Neuronal stem cell (in vitro differentiated cells): ENCODE data around the gene ITGB6.

ENCODE experiments used
- DNase-seq: peaks from one replicate; pipeline ENCODE4 v3.0.0-alpha.2; 2013; ENCODE audit warnings: low spot score
- H2AFZ ChIP-seq: one replicate; pipeline ENCODE4 v1.6.1; 2013; ENCODE audit warnings: mild to moderate bottlenecking, low read length, inconsistent platforms
- H2AK5ac ChIP-seq: 2 replicates; pipeline ENCODE4 v1.6.1; 2013; ENCODE audit warnings: low read depth, mild to moderate bottlenecking, inconsistent platforms, low read length, moderate library complexity, mixed read lengths
- H2BK120ac ChIP-seq: 2 replicates; pipeline ENCODE4 v1.6.1; 2013; ENCODE audit warnings: low read depth, mild to moderate bottlenecking, inconsistent platforms, low read length, moderate library complexity, mixed read lengths
- H2BK12ac ChIP-seq: one replicate; pipeline ENCODE4 v1.6.1; 2013; ENCODE audit warnings: low read length, inconsistent platforms
- H2BK15ac ChIP-seq: 2 replicates; pipeline ENCODE4 v1.6.1; 2013; ENCODE audit warnings: mild to moderate bottlenecking, low read length, inconsistent platforms, mixed read lengths
- H2BK5ac ChIP-seq: one replicate; pipeline ENCODE4 v1.6.1; 2013; ENCODE audit warnings: inconsistent platforms, mild to moderate bottlenecking, low read length, moderate library complexity
- H3K14ac ChIP-seq: one replicate; pipeline ENCODE4 v1.6.1; 2013; ENCODE audit warnings: low read length, inconsistent platforms
- H3K18ac ChIP-seq: 2 replicates; pipeline ENCODE4 v1.6.1; 2013; ENCODE audit warnings: low read length, inconsistent platforms
- H3K23ac ChIP-seq: 2 replicates; pipeline ENCODE4 v1.6.1; 2013; ENCODE audit warnings: low read depth, mild to moderate bottlenecking, mixed read lengths, low read length, inconsistent platforms; ENCODE audit not compliant: poor library complexity
- H3K27ac ChIP-seq: replicated peaks from 3 replicates; pipeline ENCODE4 v1.5.1; 2013; ENCODE audit warnings: low read length, inconsistent platforms
- H3K27me3 ChIP-seq, 3 experiments: 2 replicates each; pipeline ENCODE4 v1.6.1; 2013; ENCODE audit warnings: low read length in 3 of 3, mild to moderate bottlenecking in 2 of 3, inconsistent platforms in 1 of 3, low read depth in 1 of 3, mixed read lengths in 1 of 3, moderate library complexity in 1 of 3; ENCODE audit not compliant: control insufficient read depth in 3 of 3, insufficient read depth in 3 of 3
- H3K36me3 ChIP-seq, 2 donors: replicated peaks in 1 of 2; 2 replicates each; pipeline ENCODE4 v1.6.1; 2013; ENCODE audit warnings: low read length in 2 of 2; ENCODE audit not compliant: control insufficient read depth in 2 of 2, insufficient read depth in 2 of 2
- H3K4ac ChIP-seq: 2 replicates; pipeline ENCODE4 v1.6.1; 2013; ENCODE audit warnings: inconsistent platforms, mild to moderate bottlenecking, low read length, moderate library complexity
- H3K4me1 ChIP-seq, 2 donors: 1 replicate in 1 of 2; 2 replicates in 1 of 2; pipeline ENCODE4 v1.6.1; 2013; ENCODE audit warnings: low read length in 2 of 2, low read depth in 1 of 2; ENCODE audit not compliant: control insufficient read depth in 2 of 2, insufficient read depth in 1 of 2
- H3K4me2 ChIP-seq: one replicate; pipeline ENCODE4 v1.6.1; 2013; ENCODE audit warnings: mild to moderate bottlenecking, low read length, inconsistent platforms; ENCODE audit not compliant: insufficient read depth, poor library complexity, severe bottlenecking
- H3K4me3 ChIP-seq, 2 donors: 2 replicates each; pipeline ENCODE4 v1.5.1; 2013; ENCODE audit warnings: low read length in 2 of 2, mild to moderate bottlenecking in 2 of 2, inconsistent platforms in 1 of 2, moderate library complexity in 1 of 2
- H3K79me1 ChIP-seq: one replicate; pipeline ENCODE4 v1.6.1; 2013; ENCODE audit warnings: low read depth, mild to moderate bottlenecking, inconsistent platforms, low read length, moderate library complexity
- H3K9ac ChIP-seq: one replicate; pipeline ENCODE4 v1.6.1; 2013; ENCODE audit warnings: mild to moderate bottlenecking, low read depth, low read length, inconsistent platforms; ENCODE audit not compliant: poor library complexity
- H3K9me3 ChIP-seq, 2 donors: replicated peaks in 1 of 2; 2 replicates each; pipeline versions ENCODE3 to v1.6.1; 2013; ENCODE audit warnings: low read length in 2 of 2, mild to moderate bottlenecking in 2 of 2, inconsistent platforms in 1 of 2, low read depth in 1 of 2, mixed read lengths in 1 of 2, moderate library complexity in 1 of 2; ENCODE audit not compliant: control insufficient read depth in 2 of 2, insufficient read depth in 1 of 2
- H4K8ac ChIP-seq: one replicate; pipeline ENCODE4 v1.6.1; 2013; ENCODE audit warnings: low read depth, mild to moderate bottlenecking, inconsistent platforms, low read length, moderate library complexity
- H4K91ac ChIP-seq: one replicate; pipeline ENCODE4 v1.6.1; 2013; ENCODE audit warnings: low read length, low read depth, mild to moderate bottlenecking, inconsistent platforms; ENCODE audit not compliant: poor library complexity
- WGBS, 2 donors: extraction: QIAGEN DNeasy Blood & Tissue Kit; methylation state at CpG; one replicate each; pipeline ENCODE4 v1.1.7; 2013; ENCODE audit warnings: missing lambda C conversion rate in 2 of 2, mixed read lengths in 1 of 2; ENCODE audit not compliant: insufficient read length in 2 of 2, insufficient replicate concordance in 1 of 2; ENCODE audit errors: extremely low coverage in 2 of 2; 5-methylcytosine and 5-hydroxymethylcytosine counted together

ITGB6 gene

GRCh38 chr2:160061944-160062291, 138.2 kb downstream of the ITGB6 start:
- H3K27me3 ChIP-seq, result peaks cover 0 to 48% (median 20%) of the 10 kb centered on the region in 3 experiments
- no peak for DNase-seq
- peak overlapping the region; percentile 88 for H3K4me2 ChIP-seq
- peak overlapping the region; percentile 67 for H3K23ac ChIP-seq
- peak overlapping the region; percentile 82 for H3K14ac ChIP-seq
- H3K4ac ChIP-seq, result no peak overlapping the region
- no peaks in the 10 kb centered on the region for H3K36me3 ChIP-seq
- H3K4me3 ChIP-seq, result peak overlapping the region; percentile 36 to 84
- H2BK120ac ChIP-seq, result no peak overlapping the region
- peaks cover 0 to 1% of the 10 kb centered on the region in 2 donors for H3K9me3 ChIP-seq
- H3K4me1 ChIP-seq, result peaks cover 0 to 10% of the 10 kb centered on the region in 2 donors
- peak overlapping the region; percentile 78 for H3K9ac ChIP-seq
- peak overlapping the region; percentile 76 for H2BK15ac ChIP-seq
- peak overlapping the region; percentile 94 for H2AFZ ChIP-seq
- no peak overlapping the region for H4K8ac ChIP-seq
- no peak overlapping the region for H2BK12ac ChIP-seq
- H3K18ac ChIP-seq, result peak overlapping the region; percentile 92
- WGBS, 2 donors, result no CpG with 5 or more reads among the region's 27 CpGs
- no peak overlapping the region for H4K91ac ChIP-seq
- no peaks in the 10 kb centered on the region for H3K79me1 ChIP-seq
- H2BK5ac ChIP-seq, result no peak overlapping the region
- no peak overlapping the region for H3K27ac ChIP-seq
- H2AK5ac ChIP-seq, result peak overlapping the region; percentile 22

- no peak overlapping the region for H2BK5ac ChIP-seq
- peaks cover 0 to 1% of the 10 kb centered on the region in 2 donors for H3K9me3 ChIP-seq
- H2AK5ac ChIP-seq, result peak overlapping the region; percentile 14
- no CpG with 5 or more reads among the region's 18 CpGs for WGBS, 2 donors
- H3K4me2 ChIP-seq, result peak overlapping the region; percentile 88
- no peak overlapping the region for H3K9ac ChIP-seq
- no peak overlapping the region for H3K27ac ChIP-seq
- H2BK15ac ChIP-seq, result no peak overlapping the region
- peaks cover 0 to 10% of the 10 kb centered on the region in 2 donors for H3K4me1 ChIP-seq
- H3K23ac ChIP-seq, result no peak overlapping the region
- H3K36me3 ChIP-seq, result no peaks in the 10 kb centered on the region
- H2AFZ ChIP-seq, result peak overlapping the region; percentile 94
- no peak for DNase-seq
- no peak overlapping the region for H3K4me3 ChIP-seq
- H2BK120ac ChIP-seq, result no peak overlapping the region
- no peak overlapping the region for H3K18ac ChIP-seq
- no peaks in the 10 kb centered on the region for H3K79me1 ChIP-seq
- no peak overlapping the region for H3K14ac ChIP-seq
- peaks cover 0 to 48% (median 20%) of the 10 kb centered on the region in 3 experiments for H3K27me3 ChIP-seq
- H2BK12ac ChIP-seq, result no peak overlapping the region
- no peak overlapping the region for H4K8ac ChIP-seq
- H3K4ac ChIP-seq, result no peak overlapping the region
- H4K91ac ChIP-seq, result no peak overlapping the region
Measured at GRCh38 chr2:160061533-160061932, 138.5 kb downstream of the ITGB6 start.

- Histone ChIP-seq H3K14ac (no peak overlapping the region), H3K4ac (no peak overlapping the region), H2AK5ac (no peak overlapping the region), H3K9ac (no peak overlapping the region), H2BK15ac (no peak overlapping the region), H4K91ac (no peak overlapping the region), H4K8ac (no peak overlapping the region), H3K18ac (no peak overlapping the region), H2BK120ac (no peak overlapping the region), H2AFZ (no peak overlapping the region), H2BK5ac (no peak overlapping the region), H3K4me1 (peaks cover 2 to 13% of the 10 kb centered on the region in 2 donors), H3K23ac (no peak overlapping the region), H3K27me3 (peaks cover 0 to 48% (median 20%) of the 10 kb centered on the region in 3 experiments), H3K79me1 (no peaks in the 10 kb centered on the region), H2BK12ac (no peak overlapping the region), H3K4me3 (no peak overlapping the region), H3K4me2 (no peak overlapping the region), H3K36me3 (no peaks in the 10 kb centered on the region), H3K27ac (no peak overlapping the region), H3K9me3 (peaks cover 0 to 1% of the 10 kb centered on the region in 2 donors)
- no peak for DNase-seq
- WGBS, 2 donors, result no CpG with 5 or more reads among the region's 2 CpGs
Measured at GRCh38 chr2:160060297-160060696, 139.8 kb downstream of the ITGB6 start.

- Histone ChIP-seq H3K4ac (no peak overlapping the region), H3K14ac (no peak overlapping the region), H2BK5ac (no peak overlapping the region), H3K4me1 (peaks cover 4 to 5% of the 10 kb centered on the region in 2 donors), H3K4me3 (no peak overlapping the region), H2AK5ac (no peak overlapping the region), H3K18ac (no peak overlapping the region), H3K9me3 (no peaks in the 10 kb centered on the region), H3K4me2 (no peak overlapping the region), H2BK15ac (no peak overlapping the region), H3K27ac (no peak overlapping the region), H2AFZ (no peak overlapping the region), H4K91ac (no peak overlapping the region), H3K23ac (no peak overlapping the region), H2BK12ac (no peak overlapping the region), H4K8ac (no peak overlapping the region), H2BK120ac (no peak overlapping the region), H3K79me1 (no peaks in the 10 kb centered on the region), H3K9ac (no peak overlapping the region), H3K27me3 (peaks cover 0 to 33% (median 11%) of the 10 kb centered on the region in 3 experiments), H3K36me3 (no peaks in the 10 kb centered on the region)
- no CpG with 5 or more reads among the region's 2 CpGs for WGBS, 2 donors
- DNase-seq, result no peak
Measured at GRCh38 chr2:160057356-160057755, 142.7 kb downstream of the ITGB6 start.
